OCI-LY3 (cell line): Measurements from ENCODE around the gene SLC16A5.

ENCODE experiments used
- H2AFZ ChIP-seq: fragments of 200-600, 300-600 bp; shearing (Covaris generic); 2 replicates; pipeline ENCODE4 v1.6.0; 2014; ENCODE audit warnings: antibody characterized with exemption, low read depth, low read length
- H3K27ac ChIP-seq: fragments of 200-600, 300-600 bp; sonication (generic); 2 replicates; pipeline ENCODE4 v1.5.1; 2014; ENCODE audit warnings: mild to moderate bottlenecking, low read length, moderate library complexity, mixed read lengths
- H3K27me3 ChIP-seq: fragments of 200-600, 300-600 bp; sonication (generic); 2 replicates; pipeline ENCODE4 v1.6.1; 2014; ENCODE audit warnings: low read depth, low read length, mixed read lengths
- H3K36me3 ChIP-seq: fragments of 200-600, 300-600 bp; sonication (generic); replicated peaks from 2 replicates; pipeline ENCODE3; 2014; ENCODE audit warnings: low read depth, low read length, mixed read lengths
- H3K4me1 ChIP-seq: fragments of 300-600, 200-600 bp; sonication (generic); 2 replicates; pipeline ENCODE4 v1.6.1; 2014; ENCODE audit warnings: low read length, mixed read lengths
- H3K4me2 ChIP-seq: fragments of 200-600, 300-600 bp; sonication (generic); 2 replicates; pipeline ENCODE4 v1.6.1; 2014; ENCODE audit warnings: low read length, mixed read lengths
- H3K4me3 ChIP-seq: fragments of 300-600, 200-600 bp; sonication (generic); 2 replicates; pipeline ENCODE4 v1.5.1; 2014; ENCODE audit warnings: antibody characterized with exemption, mild to moderate bottlenecking, low read length, moderate library complexity
- H3K79me2 ChIP-seq: fragments of 300-600, 200-600 bp; shearing (Covaris generic); 2 replicates; pipeline ENCODE4 v1.6.1; 2014; ENCODE audit warnings: mild to moderate bottlenecking, low read length, mixed read lengths
- H3K9ac ChIP-seq: fragments of 300-600, 200-600 bp; shearing (Covaris generic); 2 replicates; pipeline ENCODE4 v1.6.0; 2014; ENCODE audit warnings: mild to moderate bottlenecking, low read length, moderate library complexity
- H3K9me3 ChIP-seq: fragments of 200-600, 300-600 bp; shearing (Covaris generic); 2 replicates; pipeline ENCODE4 v1.6.1; 2014; ENCODE audit warnings: low read length, mixed read lengths; ENCODE audit not compliant: insufficient read depth
- H4K20me1 ChIP-seq: fragments of 200-600, 300-600 bp; sonication (generic); 2 replicates; pipeline ENCODE4 v1.6.1; 2016; ENCODE audit warnings: low read length, mixed read lengths; ENCODE audit not compliant: insufficient read depth
- EZH2phosphoT487 ChIP-seq: fragments of 200-600 bp; shearing (Covaris generic); IDR thresholded peaks from 2 replicates; pipeline ENCODE4 v1.6.1; 2018; ENCODE audit warnings: antibody characterized with exemption, mixed run types, low read depth
- TF ChIP-seq, protein P1 (sequence below): fragments of 200-600, 300-600 bp; sonication (generic); IDR thresholded peaks from 2 replicates; pipeline ENCODE4 v1.5.1; 2014; ENCODE audit warnings: antibody characterized with exemption, low read length, low read depth

The SLC16A5 gene

DNA sequence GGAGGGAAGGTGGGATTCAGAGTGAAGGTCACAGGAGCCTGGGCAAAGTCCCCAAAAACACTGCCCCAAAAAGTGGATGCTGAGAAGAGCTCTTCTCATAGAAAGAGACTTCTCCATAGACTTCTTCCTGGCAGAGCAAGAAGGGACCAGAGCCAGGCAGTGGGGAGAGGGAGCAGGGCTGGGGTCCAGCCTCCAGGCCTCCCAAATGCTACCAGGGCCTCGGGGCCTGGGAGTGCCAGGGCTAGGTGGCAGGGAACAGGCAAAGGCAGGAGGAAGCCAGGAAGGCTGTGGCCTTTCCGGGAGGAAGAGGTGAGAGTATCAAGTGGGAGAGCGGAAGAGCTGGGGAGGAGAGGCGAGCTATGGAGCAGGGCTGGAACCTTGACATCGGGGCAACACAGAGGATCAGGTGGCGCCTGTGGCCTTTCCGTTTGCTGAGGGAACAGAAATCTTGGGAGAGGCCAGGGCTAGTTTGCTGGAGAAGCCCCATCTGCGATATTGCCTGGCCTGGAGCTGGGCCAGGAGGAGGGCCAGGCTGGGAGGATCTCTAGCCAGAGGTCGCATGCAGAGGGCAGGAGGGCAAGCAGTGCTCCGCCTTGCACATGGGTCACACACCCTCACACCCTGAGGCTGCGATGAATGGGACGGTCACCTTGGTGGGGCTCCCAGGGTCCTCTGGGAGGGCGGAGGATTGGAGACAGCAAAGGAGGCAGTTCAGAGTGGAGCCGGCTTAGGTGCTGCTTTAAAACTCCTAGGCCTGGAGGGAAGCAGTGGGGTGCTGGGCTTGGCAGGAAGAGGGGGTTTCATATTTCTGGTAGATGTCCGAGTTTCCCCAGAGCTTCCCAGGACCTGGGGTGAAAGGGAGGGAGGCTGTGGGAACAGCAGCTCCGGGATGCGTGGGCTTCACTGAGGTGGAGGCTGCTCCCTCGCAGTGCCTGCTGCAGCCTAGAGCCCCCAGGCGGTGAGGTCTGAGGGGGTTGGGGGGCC is 3.4 kb downstream of the SLC16A5 start:
- Histone ChIP-seq H3K36me3 (no peaks in the 10 kb centered on the region), H4K20me1 (no peaks in the 10 kb centered on the region), H3K4me2 (no peak overlapping the region), H3K27ac (no peak overlapping the region), H3K4me3 (no peak overlapping the region), H3K9me3 (no peaks in the 10 kb centered on the region), H3K79me2 (no peaks in the 10 kb centered on the region), H3K4me1 (peaks cover 11% of the 10 kb centered on the region; the same call in 1 of the 2 replicates), H3K27me3 (no peaks in the 10 kb centered on the region), H2AFZ (no peak overlapping the region), H3K9ac (no peak overlapping the region)
- TF ChIP-seq, protein P1, sequence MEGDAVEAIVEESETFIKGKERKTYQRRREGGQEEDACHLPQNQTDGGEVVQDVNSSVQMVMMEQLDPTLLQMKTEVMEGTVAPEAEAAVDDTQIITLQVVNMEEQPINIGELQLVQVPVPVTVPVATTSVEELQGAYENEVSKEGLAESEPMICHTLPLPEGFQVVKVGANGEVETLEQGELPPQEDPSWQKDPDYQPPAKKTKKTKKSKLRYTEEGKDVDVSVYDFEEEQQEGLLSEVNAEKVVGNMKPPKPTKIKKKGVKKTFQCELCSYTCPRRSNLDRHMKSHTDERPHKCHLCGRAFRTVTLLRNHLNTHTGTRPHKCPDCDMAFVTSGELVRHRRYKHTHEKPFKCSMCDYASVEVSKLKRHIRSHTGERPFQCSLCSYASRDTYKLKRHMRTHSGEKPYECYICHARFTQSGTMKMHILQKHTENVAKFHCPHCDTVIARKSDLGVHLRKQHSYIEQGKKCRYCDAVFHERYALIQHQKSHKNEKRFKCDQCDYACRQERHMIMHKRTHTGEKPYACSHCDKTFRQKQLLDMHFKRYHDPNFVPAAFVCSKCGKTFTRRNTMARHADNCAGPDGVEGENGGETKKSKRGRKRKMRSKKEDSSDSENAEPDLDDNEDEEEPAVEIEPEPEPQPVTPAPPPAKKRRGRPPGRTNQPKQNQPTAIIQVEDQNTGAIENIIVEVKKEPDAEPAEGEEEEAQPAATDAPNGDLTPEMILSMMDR: no peak

DNA sequence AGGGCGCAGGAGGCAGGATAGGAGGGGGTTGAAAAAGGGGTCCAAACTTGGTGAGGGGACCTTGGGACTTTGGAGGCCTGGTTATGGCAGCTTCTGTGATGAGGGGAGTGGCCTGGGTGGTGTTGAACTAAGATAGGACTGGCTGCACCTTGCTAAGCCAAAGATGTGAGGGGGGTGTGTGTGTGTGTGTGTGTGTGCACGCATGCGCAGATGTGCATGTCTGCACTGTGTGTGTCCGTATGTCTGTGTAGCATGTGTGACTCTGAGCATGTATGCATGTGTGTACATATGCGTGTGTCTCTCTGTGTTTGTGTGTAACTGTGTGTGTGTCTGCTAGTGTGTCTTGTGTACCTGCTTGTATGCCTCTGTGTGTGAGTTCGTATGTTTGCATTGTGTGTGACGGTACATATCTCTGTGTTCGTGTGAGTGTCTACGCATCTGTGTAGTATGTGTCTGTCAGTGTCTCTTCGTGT is 4.1 kb downstream of the SLC16A5 start:
- Histone ChIP-seq H3K4me1 (peaks cover 11% of the 10 kb centered on the region; the same call in 1 of the 2 replicates), H3K4me3 (no peak overlapping the region), H4K20me1 (no peaks in the 10 kb centered on the region), H3K27ac (no peak overlapping the region), H3K36me3 (no peaks in the 10 kb centered on the region), H3K9me3 (no peaks in the 10 kb centered on the region), H3K9ac (no peak overlapping the region), H3K27me3 (no peaks in the 10 kb centered on the region), H3K79me2 (no peaks in the 10 kb centered on the region), H2AFZ (no peak overlapping the region), H3K4me2 (no peak overlapping the region)
- TF ChIP-seq, protein P1: no peak

DNA sequence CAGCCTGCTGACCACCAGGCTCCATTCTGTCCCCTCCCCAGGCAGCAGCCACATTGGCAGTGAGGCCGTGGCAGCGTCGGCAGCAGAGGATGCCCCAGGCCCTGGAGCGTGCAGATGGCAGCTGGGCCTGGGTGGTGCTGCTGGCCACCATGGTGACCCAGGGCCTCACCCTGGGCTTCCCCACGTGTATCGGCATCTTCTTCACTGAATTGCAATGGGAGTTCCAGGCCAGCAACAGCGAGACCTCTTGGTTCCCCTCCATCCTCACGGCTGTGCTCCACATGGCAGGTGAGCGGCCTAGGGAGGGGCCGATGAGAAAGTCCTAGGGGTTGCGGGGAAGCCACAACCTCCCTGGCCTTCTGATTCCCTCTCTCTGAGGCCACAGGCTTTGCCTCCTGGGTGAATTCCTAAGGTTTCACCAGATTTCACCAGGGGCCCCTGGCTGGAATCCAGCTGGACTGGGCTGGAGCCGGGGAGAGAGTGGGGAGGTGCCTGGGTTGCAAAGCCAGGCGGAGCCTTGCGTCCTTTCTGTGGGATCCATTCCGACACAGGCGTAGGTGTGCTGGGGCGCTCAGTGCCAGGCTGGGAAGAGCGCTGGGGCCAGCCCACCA is 5.9 kb downstream of the SLC16A5 start:
- H3K4me1 ChIP-seq: peaks cover 2% of the 10 kb centered on the region; the same call in 1 of the 2 replicates
- H3K79me2 ChIP-seq: no peaks in the 10 kb centered on the region
- no peak overlapping the region for H3K4me2 ChIP-seq

DNA sequence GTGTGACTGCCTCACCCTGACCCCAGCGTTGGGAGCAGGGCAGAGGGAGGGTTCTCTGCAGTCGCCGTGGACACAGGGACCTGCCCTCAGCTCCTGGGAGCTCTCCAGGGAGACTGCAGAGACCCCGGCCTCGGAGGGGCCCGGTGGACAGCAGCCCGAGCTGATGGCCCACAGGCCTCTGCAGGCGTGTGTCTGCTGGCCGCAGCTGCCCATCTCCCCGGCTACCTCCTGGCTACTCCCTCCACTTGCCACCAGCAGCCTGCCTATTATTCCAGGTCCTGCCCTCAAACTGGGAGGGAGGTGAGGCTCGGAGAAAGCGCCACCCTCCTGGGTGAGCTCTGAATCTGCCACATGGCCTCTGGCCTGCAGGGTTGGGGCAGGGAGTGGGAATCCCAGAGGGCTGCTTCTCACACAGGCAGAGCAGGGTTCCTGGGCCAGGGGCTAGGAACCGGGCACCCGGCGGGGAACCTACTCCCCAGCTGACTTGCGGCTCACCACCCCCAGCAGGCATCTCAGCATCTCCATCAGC is 7.2 kb downstream of the SLC16A5 start:
- Histone ChIP-seq H3K9ac (no peak overlapping the region), H3K36me3 (no peaks in the 10 kb centered on the region), H3K27me3 (no peaks in the 10 kb centered on the region), H3K4me1 (peaks cover 5% of the 10 kb centered on the region), H3K27ac (no peak overlapping the region), H3K79me2 (no peaks in the 10 kb centered on the region), H3K4me3 (no peak overlapping the region), H4K20me1 (no peaks in the 10 kb centered on the region), H2AFZ (no peak overlapping the region), H3K9me3 (no peaks in the 10 kb centered on the region), H3K4me2 (no peak overlapping the region)
- TF ChIP-seq, protein P1: no peak
- TF ChIP-seq EZH2phosphoT487: no peak

More for the DNA sequence above, 5.9 kb downstream of the SLC16A5 start:
- no peaks in the 10 kb centered on the region for H3K27me3 ChIP-seq
- no peak overlapping the region for H3K4me3 ChIP-seq
- no peaks in the 10 kb centered on the region for H3K36me3 ChIP-seq
- no peak overlapping the region for H3K27ac ChIP-seq
- H2AFZ ChIP-seq: no peak overlapping the region
- TF ChIP-seq, protein P1: no peak
- no peak for TF ChIP-seq EZH2phosphoT487
- H3K9ac ChIP-seq: no peak overlapping the region
- no peaks in the 10 kb centered on the region for H4K20me1 ChIP-seq
- no peaks in the 10 kb centered on the region for H3K9me3 ChIP-seq
